SK-N-MC (cell line): ENCODE measurements around the gene DCST1.

Experiments used
- EZH2 ChIP-seq: fragments of 200-600 bp; sonication (generic); IDR thresholded peaks from one replicate; pipeline ENCODE4 v1.6.1; 2017; ENCODE audit warnings: antibody characterized with exemption
- POLR2AphosphoS5 ChIP-seq: IDR thresholded peaks from 2 replicates; pipeline ENCODE4 v1.6.1; 2012; ENCODE audit warnings: mild to moderate bottlenecking, low read depth, low read length, borderline replicate concordance

GRCh38 chr1:155012026-155012546 is 21.5 kb upstream of the DCST1 start:
- TF ChIP-seq EZH2 (no peak), POLR2AphosphoS5 (0 out of 2 replicates have a peak, but pooled peaks have one; percentile 12)
